Limb (tissue), 2 donors: ENCODE results near the gene C2orf74.

Experiments used
- DNase-seq, 2 donors: peaks; one replicate each; pipeline ENCODE4 v3.0.0-alpha.2; 2016; ENCODE audit errors: extremely low spot score in 2 of 2

Gene C2orf74

GRCh38 chr2:61214171-61214570, 52.2 kb downstream of the C2orf74 start:
- no peak for DNase-seq
